Measurements from ENCODE around the gene DCST1. TPM values are rescaled to one million over a fixed set of nuclear protein-coding genes. Genes with fewer than 3 reads are reported as not detected.

The DCST1 gene
- total and polyA plus RNA-seq, 2 donors (not counting 1 experiment from before 2014, with no cell fraction given): not detected

DNA sequence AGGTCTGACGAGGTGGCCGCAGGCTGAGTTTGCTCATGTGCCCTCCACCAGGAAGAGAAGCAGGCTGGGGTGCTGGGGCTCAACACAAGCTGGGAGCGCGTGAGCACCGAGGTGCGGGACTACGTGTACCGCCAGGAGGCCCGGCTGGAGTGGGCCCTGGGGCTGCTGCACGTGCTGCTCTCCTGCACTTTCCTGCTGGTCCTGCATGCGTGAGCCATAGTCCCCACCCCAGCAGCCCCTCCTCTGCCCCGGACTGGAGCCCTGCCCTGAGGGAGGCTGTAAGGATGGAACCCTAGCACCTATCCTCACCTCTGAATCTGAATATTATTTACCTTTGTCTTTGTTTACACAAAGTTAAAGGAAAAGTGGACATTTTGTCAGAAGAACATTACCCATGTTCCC, 9.7 kb downstream of the DCST1 start:
- Histone ChIP-seq H3K36me3 (ENCODE audit: control insufficient read depth, insufficient read depth, low read length) (no peaks in the 10 kb centered on the region), H3K4me1 (ENCODE audit: control insufficient read depth, extremely low read depth, insufficient read depth, low read length) (peaks cover 2% of the 10 kb centered on the region), H3K79me2 (ENCODE audit: control insufficient read depth, insufficient read depth, low read length) (no peaks in the 10 kb centered on the region), H2AFZ (ENCODE audit: low read length) (no peak overlapping the region), H3K9me3 (ENCODE audit: control insufficient read depth, insufficient read depth, low read depth, low read length) (no peaks in the 10 kb centered on the region), H3K27me3 (ENCODE audit: control insufficient read depth, insufficient read depth, low read length) (peaks cover 7% of the 10 kb centered on the region), H3K4me2 (ENCODE audit: extremely low read depth, insufficient read depth, low read length) (no peak overlapping the region), H3K4me3 (replicated peaks in 1 of 4; ENCODE audit: control extremely low read depth in 1 of 4, insufficient read depth in 1 of 4, low read depth in 3 of 4, low read length in 4 of 4) (no peak overlapping the region), H4K20me1 (ENCODE audit: control insufficient read depth, extremely low read depth, insufficient read depth, low read length) (no peaks in the 10 kb centered on the region), H3K9ac (ENCODE audit: insufficient read depth, low read length) (no peak overlapping the region), H3K27ac (ENCODE audit: insufficient read depth, low read length) (no peak overlapping the region)
- no peak for DNase-seq (ENCODE audit: low read depth in 2 of 2)
- TF ChIP-seq EZH2 (IDR thresholded peaks at IDR 0.05; ENCODE audit: low read length, missing control alignments): no peak
- TF ChIP-seq, protein P1, sequence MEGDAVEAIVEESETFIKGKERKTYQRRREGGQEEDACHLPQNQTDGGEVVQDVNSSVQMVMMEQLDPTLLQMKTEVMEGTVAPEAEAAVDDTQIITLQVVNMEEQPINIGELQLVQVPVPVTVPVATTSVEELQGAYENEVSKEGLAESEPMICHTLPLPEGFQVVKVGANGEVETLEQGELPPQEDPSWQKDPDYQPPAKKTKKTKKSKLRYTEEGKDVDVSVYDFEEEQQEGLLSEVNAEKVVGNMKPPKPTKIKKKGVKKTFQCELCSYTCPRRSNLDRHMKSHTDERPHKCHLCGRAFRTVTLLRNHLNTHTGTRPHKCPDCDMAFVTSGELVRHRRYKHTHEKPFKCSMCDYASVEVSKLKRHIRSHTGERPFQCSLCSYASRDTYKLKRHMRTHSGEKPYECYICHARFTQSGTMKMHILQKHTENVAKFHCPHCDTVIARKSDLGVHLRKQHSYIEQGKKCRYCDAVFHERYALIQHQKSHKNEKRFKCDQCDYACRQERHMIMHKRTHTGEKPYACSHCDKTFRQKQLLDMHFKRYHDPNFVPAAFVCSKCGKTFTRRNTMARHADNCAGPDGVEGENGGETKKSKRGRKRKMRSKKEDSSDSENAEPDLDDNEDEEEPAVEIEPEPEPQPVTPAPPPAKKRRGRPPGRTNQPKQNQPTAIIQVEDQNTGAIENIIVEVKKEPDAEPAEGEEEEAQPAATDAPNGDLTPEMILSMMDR (conservative IDR thresholded peaks at IDR 0.05 in 1 of 2, IDR thresholded peaks at IDR 0.05 in 1 of 2; ENCODE audit: low read depth in 1 of 2, low read length in 2 of 2): no peak

DNA sequence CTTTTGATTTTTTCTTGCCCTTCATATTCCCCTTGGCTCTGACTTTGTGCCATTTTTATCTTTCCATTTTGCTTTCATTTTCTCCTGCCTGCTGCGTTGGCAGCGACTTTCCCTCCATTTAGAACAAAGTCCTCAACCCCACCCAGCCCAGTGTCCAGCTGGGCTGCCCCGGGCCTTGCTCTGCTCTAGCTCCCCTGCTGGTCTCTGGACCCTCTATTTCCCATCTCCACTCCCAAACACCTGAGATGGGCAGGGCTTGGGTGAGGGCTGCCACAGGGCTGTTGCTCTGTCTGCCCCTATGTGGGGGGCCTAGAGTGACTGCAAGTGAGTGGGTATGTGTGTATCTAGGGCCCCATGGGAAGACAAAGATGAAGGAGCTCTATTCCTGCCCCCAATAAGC, 10.2 kb downstream of the DCST1 start:
- Histone ChIP-seq H2AFZ (ENCODE audit: low read length) (no peak overlapping the region), H4K20me1 (ENCODE audit: control insufficient read depth, extremely low read depth, insufficient read depth, low read length) (no peaks in the 10 kb centered on the region), H3K4me3 (replicated peaks in 1 of 4; ENCODE audit: control extremely low read depth in 1 of 4, insufficient read depth in 1 of 4, low read depth in 3 of 4, low read length in 4 of 4) (no peak overlapping the region), H3K36me3 (ENCODE audit: control insufficient read depth, insufficient read depth, low read length) (no peaks in the 10 kb centered on the region), H3K79me2 (ENCODE audit: control insufficient read depth, insufficient read depth, low read length) (no peaks in the 10 kb centered on the region), H3K9ac (ENCODE audit: insufficient read depth, low read length) (no peak overlapping the region), H3K27me3 (ENCODE audit: control insufficient read depth, insufficient read depth, low read length) (peaks cover 6% of the 10 kb centered on the region), H3K4me1 (ENCODE audit: control insufficient read depth, extremely low read depth, insufficient read depth, low read length) (peaks cover 2% of the 10 kb centered on the region), H3K4me2 (ENCODE audit: extremely low read depth, insufficient read depth, low read length) (no peak overlapping the region), H3K9me3 (ENCODE audit: control insufficient read depth, insufficient read depth, low read depth, low read length) (no peaks in the 10 kb centered on the region), H3K27ac (ENCODE audit: insufficient read depth, low read length) (no peak overlapping the region)
- no peak for TF ChIP-seq EZH2 (IDR thresholded peaks at IDR 0.05; ENCODE audit: low read length, missing control alignments)
- TF ChIP-seq, protein P1 (conservative IDR thresholded peaks at IDR 0.05 in 1 of 2, IDR thresholded peaks at IDR 0.05 in 1 of 2; ENCODE audit: low read depth in 1 of 2, low read length in 2 of 2): no peak
- no peak for DNase-seq (ENCODE audit: low read depth in 2 of 2)

DNA sequence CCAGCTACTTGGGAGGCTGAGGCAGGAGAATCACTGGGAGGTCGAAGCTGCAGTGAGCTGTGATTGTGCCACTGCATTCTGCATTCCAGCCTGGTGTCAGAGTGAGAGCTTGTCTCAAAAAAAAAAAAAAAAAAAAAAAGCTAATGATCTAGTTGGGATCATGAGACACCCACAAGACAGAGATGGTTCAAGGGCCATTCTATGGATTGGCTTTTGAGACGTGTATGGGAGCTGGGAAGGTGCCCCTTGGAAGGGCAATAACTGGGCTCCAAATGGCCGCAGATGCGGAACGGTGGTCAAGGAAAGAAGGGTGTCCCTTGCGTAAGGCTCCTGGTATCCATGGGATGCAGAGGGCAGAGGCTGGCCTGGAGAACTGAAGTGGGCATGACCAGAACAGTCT, 10.7 kb downstream of the DCST1 start:
- H3K4me3 ChIP-seq (replicated peaks in 1 of 4; ENCODE audit: control extremely low read depth in 1 of 4, insufficient read depth in 1 of 4, low read depth in 3 of 4, low read length in 4 of 4): no peak overlapping the region
- H3K27me3 ChIP-seq (ENCODE audit: control insufficient read depth, insufficient read depth, low read length): peaks cover 6% of the 10 kb centered on the region
- H3K9me3 ChIP-seq (ENCODE audit: control insufficient read depth, insufficient read depth, low read depth, low read length): no peaks in the 10 kb centered on the region
- peaks cover 2% of the 10 kb centered on the region for H3K4me1 ChIP-seq (ENCODE audit: control insufficient read depth, extremely low read depth, insufficient read depth, low read length)
- H3K9ac ChIP-seq (ENCODE audit: insufficient read depth, low read length): no peak overlapping the region
- H3K4me2 ChIP-seq (ENCODE audit: extremely low read depth, insufficient read depth, low read length): no peak overlapping the region
- no peaks in the 10 kb centered on the region for H3K79me2 ChIP-seq (ENCODE audit: control insufficient read depth, insufficient read depth, low read length)
- no peak overlapping the region for H2AFZ ChIP-seq (ENCODE audit: low read length)
- no peaks in the 10 kb centered on the region for H4K20me1 ChIP-seq (ENCODE audit: control insufficient read depth, extremely low read depth, insufficient read depth, low read length)
- no peak overlapping the region for H3K27ac ChIP-seq (ENCODE audit: insufficient read depth, low read length)
- no peak for TF ChIP-seq EZH2 (IDR thresholded peaks at IDR 0.05; ENCODE audit: low read length, missing control alignments)
- TF ChIP-seq, protein P1 (conservative IDR thresholded peaks at IDR 0.05 in 1 of 2, IDR thresholded peaks at IDR 0.05 in 1 of 2; ENCODE audit: low read depth in 1 of 2, low read length in 2 of 2): no peak
- H3K36me3 ChIP-seq (ENCODE audit: control insufficient read depth, insufficient read depth, low read length): no peaks in the 10 kb centered on the region
- DNase-seq (ENCODE audit: low read depth in 2 of 2): no peak
